Esophagus muscularis mucosa (tissue), 3 donors: ENCODE data around the gene TPP2.

ENCODE experiments used
- EP300 ChIP-seq: sonication (generic); formaldehyde crosslinking; IDR thresholded peaks from one replicate; pipeline ENCODE4 v1.6.1; 2017; ENCODE audit warnings: antibody characterized with exemption
- TF ChIP-seq, protein P1 (sequence below), 3 experiments: fragments of 200-600 bp in 2 of 3; fragments of 450-650 bp in 1 of 3; sonication (generic) in 2 of 3; IDR thresholded peaks; one replicate each; pipeline ENCODE4 v1.5.1; 2017 to 2019; ENCODE audit warnings: antibody characterized with exemption in 3 of 3, mild to moderate bottlenecking in 2 of 3, moderate library complexity in 1 of 3

DNA sequence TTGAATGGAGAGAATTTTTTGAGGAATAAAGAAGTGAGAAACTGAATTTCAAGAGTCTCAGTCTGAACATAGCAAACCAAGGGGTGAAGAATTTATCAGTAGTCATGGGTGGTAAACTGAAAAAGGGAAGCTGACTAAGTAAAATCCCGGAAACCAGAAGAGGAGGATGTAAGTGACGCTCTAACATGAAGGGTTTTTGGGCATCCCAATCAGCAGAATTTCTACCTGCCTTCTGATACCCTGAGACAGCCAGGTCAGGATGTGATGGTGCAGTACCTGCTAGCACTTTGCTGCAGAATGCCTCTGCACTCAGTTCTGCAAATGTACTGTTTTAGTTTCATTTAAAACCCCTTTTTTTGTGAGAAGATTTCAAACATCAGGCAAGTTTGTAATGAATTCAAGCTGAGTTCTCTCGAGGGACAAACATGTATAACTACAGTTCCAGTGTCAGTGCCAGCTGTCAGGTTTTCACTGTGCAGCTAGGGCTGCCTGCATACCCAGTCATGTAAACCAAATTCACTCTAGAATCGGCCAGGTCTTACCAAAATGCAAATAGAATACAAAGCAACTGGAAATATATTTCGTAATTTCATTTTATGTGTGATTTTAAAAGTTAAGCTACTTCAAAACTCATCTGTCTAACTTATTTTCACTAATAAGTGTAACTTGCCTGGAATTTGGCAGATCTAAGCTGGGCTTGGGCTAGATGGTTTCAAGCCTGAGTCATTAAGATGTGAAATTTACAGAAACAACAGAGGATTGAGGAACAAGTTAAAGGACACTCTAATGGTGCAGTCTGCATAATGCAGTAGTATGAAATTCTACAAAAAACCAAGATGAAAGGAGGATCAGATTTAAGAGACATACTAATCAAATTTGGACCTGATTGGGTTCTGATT lies 84.3 kb downstream of the TPP2 start:
- TF ChIP-seq, protein P1, sequence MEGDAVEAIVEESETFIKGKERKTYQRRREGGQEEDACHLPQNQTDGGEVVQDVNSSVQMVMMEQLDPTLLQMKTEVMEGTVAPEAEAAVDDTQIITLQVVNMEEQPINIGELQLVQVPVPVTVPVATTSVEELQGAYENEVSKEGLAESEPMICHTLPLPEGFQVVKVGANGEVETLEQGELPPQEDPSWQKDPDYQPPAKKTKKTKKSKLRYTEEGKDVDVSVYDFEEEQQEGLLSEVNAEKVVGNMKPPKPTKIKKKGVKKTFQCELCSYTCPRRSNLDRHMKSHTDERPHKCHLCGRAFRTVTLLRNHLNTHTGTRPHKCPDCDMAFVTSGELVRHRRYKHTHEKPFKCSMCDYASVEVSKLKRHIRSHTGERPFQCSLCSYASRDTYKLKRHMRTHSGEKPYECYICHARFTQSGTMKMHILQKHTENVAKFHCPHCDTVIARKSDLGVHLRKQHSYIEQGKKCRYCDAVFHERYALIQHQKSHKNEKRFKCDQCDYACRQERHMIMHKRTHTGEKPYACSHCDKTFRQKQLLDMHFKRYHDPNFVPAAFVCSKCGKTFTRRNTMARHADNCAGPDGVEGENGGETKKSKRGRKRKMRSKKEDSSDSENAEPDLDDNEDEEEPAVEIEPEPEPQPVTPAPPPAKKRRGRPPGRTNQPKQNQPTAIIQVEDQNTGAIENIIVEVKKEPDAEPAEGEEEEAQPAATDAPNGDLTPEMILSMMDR (IDR thresholded peaks at IDR 0.05): no peak
- no peak for TF ChIP-seq EP300
